ENCODE data around the gene TIMP2.

DNA sequence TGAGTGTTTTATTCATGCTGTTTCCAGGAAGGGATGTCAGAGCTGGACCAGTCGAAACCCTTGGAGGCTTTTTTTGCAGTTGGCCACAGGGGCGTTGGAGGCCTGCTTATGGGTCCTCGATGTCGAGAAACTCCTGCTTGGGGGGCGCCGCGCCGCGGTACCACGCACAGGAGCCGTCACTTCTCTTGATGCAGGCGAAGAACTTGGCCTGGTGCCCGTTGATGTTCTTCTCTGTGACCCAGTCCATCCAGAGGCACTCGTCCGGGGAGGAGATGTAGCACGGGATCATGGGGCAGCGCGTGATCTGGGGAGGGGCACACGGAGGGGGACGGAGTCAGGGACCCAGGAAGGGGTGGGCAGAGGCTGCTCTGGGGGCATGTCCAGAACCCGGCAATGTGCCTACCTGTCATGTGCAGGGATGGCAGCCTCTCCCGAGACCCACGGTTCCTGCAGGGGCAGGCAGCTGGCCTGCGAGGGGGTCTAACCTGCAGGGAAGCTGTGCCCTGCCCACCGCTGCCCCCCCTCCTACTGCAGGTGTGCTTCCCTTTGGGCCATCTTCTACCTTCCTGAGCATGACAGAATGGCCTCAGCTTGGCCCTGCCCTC, 69.5 kb downstream of the TIMP2 start:
- TF ChIP-seq, protein P1, sequence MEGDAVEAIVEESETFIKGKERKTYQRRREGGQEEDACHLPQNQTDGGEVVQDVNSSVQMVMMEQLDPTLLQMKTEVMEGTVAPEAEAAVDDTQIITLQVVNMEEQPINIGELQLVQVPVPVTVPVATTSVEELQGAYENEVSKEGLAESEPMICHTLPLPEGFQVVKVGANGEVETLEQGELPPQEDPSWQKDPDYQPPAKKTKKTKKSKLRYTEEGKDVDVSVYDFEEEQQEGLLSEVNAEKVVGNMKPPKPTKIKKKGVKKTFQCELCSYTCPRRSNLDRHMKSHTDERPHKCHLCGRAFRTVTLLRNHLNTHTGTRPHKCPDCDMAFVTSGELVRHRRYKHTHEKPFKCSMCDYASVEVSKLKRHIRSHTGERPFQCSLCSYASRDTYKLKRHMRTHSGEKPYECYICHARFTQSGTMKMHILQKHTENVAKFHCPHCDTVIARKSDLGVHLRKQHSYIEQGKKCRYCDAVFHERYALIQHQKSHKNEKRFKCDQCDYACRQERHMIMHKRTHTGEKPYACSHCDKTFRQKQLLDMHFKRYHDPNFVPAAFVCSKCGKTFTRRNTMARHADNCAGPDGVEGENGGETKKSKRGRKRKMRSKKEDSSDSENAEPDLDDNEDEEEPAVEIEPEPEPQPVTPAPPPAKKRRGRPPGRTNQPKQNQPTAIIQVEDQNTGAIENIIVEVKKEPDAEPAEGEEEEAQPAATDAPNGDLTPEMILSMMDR (IDR thresholded peaks at IDR 0.05 in 2 of 3, conservative IDR thresholded peaks at IDR 0.05 in 1 of 3; ENCODE audit: borderline replicate concordance in 1 of 3, insufficient read depth in 1 of 3, low read depth in 2 of 3, low read length in 2 of 3) = no peak
- TF ChIP-seq POLR2AphosphoS5 (IDR thresholded peaks at IDR 0.05; ENCODE audit: low read depth, low read length) = no peak
- TF ChIP-seq SIN3A (IDR thresholded peaks at IDR 0.05; ENCODE audit: low read depth) = no peak
- no peak for TF ChIP-seq JUND (IDR thresholded peaks at IDR 0.05)
- no peak for TF ChIP-seq YY1 (IDR thresholded peaks at IDR 0.05; ENCODE audit: extremely low read depth, insufficient replicate concordance, low read depth, low read length)
- TF ChIP-seq, protein P2, sequence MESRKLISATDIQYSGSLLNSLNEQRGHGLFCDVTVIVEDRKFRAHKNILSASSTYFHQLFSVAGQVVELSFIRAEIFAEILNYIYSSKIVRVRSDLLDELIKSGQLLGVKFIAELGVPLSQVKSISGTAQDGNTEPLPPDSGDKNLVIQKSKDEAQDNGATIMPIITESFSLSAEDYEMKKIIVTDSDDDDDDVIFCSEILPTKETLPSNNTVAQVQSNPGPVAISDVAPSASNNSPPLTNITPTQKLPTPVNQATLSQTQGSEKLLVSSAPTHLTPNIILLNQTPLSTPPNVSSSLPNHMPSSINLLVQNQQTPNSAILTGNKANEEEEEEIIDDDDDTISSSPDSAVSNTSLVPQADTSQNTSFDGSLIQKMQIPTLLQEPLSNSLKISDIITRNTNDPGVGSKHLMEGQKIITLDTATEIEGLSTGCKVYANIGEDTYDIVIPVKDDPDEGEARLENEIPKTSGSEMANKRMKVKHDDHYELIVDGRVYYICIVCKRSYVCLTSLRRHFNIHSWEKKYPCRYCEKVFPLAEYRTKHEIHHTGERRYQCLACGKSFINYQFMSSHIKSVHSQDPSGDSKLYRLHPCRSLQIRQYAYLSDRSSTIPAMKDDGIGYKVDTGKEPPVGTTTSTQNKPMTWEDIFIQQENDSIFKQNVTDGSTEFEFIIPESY (IDR thresholded peaks at IDR 0.05; ENCODE audit: extremely low read depth, insufficient replicate concordance, low read length) = no peak
- TF ChIP-seq POLR2A (IDR thresholded peaks at IDR 0.05; ENCODE audit: borderline replicate concordance, extremely low read depth, insufficient read depth, insufficient read length) = no peak
- TF ChIP-seq CEBPB (IDR thresholded peaks at IDR 0.05; ENCODE audit: low read depth) = no peak
- no peak for TF ChIP-seq ZNF274 (IDR thresholded peaks at IDR 0.05; ENCODE audit: low read depth, low read length)
- no peak for TF ChIP-seq EZH2 (IDR thresholded peaks at IDR 0.05)
- TF ChIP-seq, protein P3, sequence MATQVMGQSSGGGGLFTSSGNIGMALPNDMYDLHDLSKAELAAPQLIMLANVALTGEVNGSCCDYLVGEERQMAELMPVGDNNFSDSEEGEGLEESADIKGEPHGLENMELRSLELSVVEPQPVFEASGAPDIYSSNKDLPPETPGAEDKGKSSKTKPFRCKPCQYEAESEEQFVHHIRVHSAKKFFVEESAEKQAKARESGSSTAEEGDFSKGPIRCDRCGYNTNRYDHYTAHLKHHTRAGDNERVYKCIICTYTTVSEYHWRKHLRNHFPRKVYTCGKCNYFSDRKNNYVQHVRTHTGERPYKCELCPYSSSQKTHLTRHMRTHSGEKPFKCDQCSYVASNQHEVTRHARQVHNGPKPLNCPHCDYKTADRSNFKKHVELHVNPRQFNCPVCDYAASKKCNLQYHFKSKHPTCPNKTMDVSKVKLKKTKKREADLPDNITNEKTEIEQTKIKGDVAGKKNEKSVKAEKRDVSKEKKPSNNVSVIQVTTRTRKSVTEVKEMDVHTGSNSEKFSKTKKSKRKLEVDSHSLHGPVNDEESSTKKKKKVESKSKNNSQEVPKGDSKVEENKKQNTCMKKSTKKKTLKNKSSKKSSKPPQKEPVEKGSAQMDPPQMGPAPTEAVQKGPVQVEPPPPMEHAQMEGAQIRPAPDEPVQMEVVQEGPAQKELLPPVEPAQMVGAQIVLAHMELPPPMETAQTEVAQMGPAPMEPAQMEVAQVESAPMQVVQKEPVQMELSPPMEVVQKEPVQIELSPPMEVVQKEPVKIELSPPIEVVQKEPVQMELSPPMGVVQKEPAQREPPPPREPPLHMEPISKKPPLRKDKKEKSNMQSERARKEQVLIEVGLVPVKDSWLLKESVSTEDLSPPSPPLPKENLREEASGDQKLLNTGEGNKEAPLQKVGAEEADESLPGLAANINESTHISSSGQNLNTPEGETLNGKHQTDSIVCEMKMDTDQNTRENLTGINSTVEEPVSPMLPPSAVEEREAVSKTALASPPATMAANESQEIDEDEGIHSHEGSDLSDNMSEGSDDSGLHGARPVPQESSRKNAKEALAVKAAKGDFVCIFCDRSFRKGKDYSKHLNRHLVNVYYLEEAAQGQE (IDR thresholded peaks at IDR 0.05; ENCODE audit: low read depth) = no peak
- no peak for TF ChIP-seq EZH2phosphoT487 (IDR thresholded peaks at IDR 0.05; ENCODE audit: borderline replicate concordance)

All from HCT116 (cell line).